ENCODE results near the gene CTNND2.

- TF ChIP-seq, protein P1, sequence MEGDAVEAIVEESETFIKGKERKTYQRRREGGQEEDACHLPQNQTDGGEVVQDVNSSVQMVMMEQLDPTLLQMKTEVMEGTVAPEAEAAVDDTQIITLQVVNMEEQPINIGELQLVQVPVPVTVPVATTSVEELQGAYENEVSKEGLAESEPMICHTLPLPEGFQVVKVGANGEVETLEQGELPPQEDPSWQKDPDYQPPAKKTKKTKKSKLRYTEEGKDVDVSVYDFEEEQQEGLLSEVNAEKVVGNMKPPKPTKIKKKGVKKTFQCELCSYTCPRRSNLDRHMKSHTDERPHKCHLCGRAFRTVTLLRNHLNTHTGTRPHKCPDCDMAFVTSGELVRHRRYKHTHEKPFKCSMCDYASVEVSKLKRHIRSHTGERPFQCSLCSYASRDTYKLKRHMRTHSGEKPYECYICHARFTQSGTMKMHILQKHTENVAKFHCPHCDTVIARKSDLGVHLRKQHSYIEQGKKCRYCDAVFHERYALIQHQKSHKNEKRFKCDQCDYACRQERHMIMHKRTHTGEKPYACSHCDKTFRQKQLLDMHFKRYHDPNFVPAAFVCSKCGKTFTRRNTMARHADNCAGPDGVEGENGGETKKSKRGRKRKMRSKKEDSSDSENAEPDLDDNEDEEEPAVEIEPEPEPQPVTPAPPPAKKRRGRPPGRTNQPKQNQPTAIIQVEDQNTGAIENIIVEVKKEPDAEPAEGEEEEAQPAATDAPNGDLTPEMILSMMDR (IDR thresholded peaks at IDR 0.05), result no peak
- TF ChIP-seq EZH2 (IDR thresholded peaks at IDR 0.05; ENCODE audit: borderline replicate concordance, insufficient read depth, low read depth, low read length, poor library complexity, severe bottlenecking), result no peak
Measured at GRCh38 chr5:11897781-11898180, 6.5 kb downstream of the CTNND2 start.
